C4-2B (cell line): Measurements from ENCODE around the gene CRCP.

Source experiments
- ZFX ChIP-seq: fragments of 450-650 bp; IDR thresholded peaks from 2 replicates; pipeline ENCODE4 v1.6.1; 2017
- TF ChIP-seq, protein P1 (sequence below): fragments of 450-650 bp; conservative IDR thresholded peaks from 2 replicates; pipeline ENCODE4 v1.5.1; 2017; ENCODE audit warnings: mild to moderate bottlenecking

DNA sequence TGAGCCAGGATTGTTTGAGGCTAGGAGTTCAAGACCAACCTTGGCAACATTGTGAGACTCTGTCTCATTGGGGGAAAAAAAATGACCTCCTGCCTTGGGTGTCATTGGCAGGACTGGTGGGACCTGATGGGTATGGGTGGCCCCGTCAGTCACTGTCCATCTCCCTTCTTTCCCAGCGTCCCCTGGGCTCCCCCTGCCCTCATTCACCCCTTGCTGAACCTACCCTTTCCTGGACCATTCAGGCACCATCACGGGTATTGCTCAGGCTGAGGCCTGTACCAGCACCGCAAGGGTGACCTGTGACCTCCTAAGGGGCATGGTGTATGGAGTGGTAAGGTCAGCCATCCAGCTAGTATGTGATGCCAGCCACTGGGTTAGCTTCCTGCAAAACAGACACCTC lies 19.6 kb upstream of the CRCP start:
- TF ChIP-seq, protein P1, sequence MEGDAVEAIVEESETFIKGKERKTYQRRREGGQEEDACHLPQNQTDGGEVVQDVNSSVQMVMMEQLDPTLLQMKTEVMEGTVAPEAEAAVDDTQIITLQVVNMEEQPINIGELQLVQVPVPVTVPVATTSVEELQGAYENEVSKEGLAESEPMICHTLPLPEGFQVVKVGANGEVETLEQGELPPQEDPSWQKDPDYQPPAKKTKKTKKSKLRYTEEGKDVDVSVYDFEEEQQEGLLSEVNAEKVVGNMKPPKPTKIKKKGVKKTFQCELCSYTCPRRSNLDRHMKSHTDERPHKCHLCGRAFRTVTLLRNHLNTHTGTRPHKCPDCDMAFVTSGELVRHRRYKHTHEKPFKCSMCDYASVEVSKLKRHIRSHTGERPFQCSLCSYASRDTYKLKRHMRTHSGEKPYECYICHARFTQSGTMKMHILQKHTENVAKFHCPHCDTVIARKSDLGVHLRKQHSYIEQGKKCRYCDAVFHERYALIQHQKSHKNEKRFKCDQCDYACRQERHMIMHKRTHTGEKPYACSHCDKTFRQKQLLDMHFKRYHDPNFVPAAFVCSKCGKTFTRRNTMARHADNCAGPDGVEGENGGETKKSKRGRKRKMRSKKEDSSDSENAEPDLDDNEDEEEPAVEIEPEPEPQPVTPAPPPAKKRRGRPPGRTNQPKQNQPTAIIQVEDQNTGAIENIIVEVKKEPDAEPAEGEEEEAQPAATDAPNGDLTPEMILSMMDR: no peak
- TF ChIP-seq ZFX: no peak
